Coronary artery (tissue), 2 donors: Measurements from ENCODE around the gene CPN1.

Experiments
- DNase-seq: peaks from one replicate; pipeline ENCODE4 v3.0.0-alpha.2; 2017; ENCODE audit warnings: low spot score
- H3K27ac ChIP-seq, 2 donors: fragments of 200-600 bp; sonication (generic); one replicate each; pipeline ENCODE4 v1.5.1; 2016 to 2019
- H3K4me3 ChIP-seq: fragments of 200-600 bp; sonication (generic); 2 replicates; pipeline ENCODE4 v1.5.1; 2016; ENCODE audit warnings: mild to moderate bottlenecking, moderate library complexity
- TF ChIP-seq, protein P1 (sequence below): fragments of 200-600 bp; sonication (generic); IDR thresholded peaks from one replicate; pipeline ENCODE4 v1.5.1; 2019; ENCODE audit warnings: antibody characterized with exemption

CPN1 gene

DNA sequence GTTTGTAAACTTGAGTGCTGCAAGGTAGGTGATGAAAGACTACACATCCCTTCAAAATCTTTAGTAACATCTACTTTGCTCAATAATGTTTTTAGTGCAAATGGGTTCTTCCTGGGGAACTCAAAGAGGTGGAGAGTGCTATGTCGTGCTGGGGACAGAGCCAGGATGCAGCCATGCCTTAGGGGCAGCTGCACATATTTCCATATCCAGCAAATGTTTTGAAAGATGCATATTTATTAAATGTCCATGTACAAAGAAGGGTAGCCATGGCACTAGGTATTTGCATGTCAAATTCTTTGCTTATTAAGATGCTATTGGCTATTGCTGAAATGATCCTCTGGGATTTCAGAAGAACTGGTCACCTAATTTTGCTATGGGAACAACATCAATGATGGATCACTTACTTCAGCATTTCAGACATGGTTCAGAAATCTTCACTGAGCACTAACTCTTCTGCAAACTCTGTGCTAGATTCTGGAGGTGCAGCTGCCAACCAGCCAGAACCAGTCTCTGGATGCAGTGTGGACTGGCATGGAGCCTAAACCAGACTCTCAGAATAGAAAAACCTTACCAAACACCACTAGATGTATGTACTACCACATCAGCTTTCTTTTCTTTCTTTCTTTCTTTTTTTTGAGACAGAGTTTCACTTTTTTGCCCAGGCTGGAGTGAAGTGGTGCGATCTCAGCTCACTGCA, 40.2 kb downstream of the CPN1 start:
- DNase-seq, result no peak
- TF ChIP-seq, protein P1, sequence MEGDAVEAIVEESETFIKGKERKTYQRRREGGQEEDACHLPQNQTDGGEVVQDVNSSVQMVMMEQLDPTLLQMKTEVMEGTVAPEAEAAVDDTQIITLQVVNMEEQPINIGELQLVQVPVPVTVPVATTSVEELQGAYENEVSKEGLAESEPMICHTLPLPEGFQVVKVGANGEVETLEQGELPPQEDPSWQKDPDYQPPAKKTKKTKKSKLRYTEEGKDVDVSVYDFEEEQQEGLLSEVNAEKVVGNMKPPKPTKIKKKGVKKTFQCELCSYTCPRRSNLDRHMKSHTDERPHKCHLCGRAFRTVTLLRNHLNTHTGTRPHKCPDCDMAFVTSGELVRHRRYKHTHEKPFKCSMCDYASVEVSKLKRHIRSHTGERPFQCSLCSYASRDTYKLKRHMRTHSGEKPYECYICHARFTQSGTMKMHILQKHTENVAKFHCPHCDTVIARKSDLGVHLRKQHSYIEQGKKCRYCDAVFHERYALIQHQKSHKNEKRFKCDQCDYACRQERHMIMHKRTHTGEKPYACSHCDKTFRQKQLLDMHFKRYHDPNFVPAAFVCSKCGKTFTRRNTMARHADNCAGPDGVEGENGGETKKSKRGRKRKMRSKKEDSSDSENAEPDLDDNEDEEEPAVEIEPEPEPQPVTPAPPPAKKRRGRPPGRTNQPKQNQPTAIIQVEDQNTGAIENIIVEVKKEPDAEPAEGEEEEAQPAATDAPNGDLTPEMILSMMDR, result no peak
- Histone ChIP-seq H3K27ac (no peak overlapping the region), H3K4me3 (no peak overlapping the region)

DNA sequence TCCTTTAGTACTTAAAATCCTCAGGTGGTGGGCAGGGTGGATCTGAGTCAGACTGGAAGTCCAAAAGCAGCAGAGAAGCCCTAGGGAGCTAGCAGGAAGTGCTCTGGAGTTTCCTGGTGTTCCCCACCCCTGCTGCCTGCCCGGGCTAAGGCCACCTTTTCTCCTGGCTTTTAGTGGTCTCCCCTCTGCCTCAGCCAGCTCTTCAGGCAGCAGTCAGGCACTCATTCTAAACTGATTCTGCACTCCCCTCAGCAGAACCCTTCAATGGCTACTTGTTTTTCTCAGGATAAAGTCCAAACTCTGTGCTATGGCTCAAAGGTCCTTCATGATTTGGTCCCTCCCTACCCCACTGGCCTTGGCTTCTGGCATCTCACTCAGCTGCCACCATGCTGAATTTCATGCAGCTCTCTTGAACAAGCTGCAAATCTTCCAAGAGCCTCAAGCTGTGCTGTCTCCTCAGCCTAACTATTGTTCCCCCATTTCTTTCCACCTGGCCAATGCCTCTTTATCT, 43.1 kb downstream of the CPN1 start:
- TF ChIP-seq, protein P1, result no peak
- no peak for DNase-seq
- Histone ChIP-seq H3K4me3 (no peak overlapping the region), H3K27ac (no peak overlapping the region)

DNA sequence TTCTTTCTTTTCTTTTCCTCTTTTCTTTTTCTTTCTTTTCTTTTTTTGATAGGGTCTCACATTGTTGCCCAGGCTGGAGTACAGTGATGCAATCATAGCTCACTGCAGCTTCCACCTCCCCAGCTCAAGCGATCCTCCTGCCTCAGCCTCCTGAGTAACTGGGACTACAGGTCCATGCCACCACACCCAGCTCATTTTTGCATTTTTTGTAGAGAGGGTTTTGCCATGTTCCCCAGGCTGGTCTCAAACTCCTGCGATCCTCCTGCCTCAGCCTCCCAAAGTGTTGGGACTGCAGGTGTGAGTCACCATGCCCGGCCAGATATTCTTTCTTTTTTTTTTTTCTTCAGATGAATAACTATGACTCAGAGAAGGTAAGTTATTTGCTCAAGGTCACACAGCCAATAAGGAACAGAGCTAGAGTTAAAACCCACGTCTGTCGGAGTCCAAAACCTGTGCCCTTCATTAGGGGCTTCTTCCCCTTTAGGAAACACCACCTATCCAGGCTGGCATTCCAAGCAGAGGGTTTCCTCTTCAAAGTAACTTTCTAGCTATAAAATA, 43.8 kb downstream of the CPN1 start:
- TF ChIP-seq, protein P1, result no peak
- no peak overlapping the region for H3K27ac ChIP-seq

DNA sequence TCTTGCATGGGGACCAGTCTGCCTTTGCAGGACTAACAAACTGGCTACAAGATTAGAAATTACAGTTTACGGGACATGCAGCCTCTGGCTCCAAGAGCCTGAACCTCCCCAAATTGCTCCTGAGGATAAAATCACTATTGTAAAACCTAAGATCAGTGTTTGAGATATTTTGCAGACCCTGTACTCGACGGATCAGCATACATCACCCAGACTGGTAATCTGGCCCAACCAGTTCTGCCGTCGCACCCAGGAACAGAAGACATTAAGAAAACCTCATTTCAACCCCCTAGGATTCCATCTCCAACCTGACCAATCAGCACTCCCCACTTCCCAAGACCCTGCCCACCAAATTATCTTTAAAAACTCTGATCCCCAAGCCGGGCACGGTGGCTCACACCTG, 44.8 kb downstream of the CPN1 start:
- H3K27ac ChIP-seq, result no peak overlapping the region
- DNase-seq, result no peak
- TF ChIP-seq, protein P1, result no peak
- no peak overlapping the region for H3K4me3 ChIP-seq

More for the DNA sequence above, 43.8 kb downstream of the CPN1 start:
- no peak overlapping the region for H3K4me3 ChIP-seq
- no peak for DNase-seq

DNA sequence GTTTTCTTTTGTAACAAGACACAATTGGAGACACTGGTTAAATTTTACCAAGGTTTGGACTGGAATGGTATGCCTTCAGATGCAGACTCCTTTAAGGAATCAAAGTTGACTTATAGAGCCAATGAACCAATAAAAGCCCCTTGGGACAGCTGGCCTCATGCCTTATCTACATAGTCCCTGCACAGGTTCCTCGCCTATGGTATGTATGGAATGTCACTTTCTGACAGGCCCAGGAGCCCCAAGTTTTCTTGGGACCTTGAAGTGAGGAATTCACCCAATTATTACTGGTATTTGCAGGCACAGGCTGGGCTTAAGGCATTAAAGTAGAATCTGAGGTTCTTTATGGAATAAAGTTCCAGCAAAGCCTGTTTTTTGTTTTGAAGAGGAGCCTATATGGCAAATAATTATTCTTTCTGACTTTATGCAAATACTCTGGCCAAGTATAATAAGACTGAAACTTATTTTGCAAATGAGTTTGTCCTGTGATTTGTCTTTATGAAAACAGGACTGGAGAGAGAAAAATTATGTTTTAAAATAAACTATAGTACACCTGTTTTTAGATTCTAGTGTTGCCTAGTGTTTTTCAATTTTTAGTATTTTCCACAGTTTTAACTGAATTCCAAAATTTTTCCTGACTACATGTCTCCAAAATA, 47.8 kb downstream of the CPN1 start:
- no peak overlapping the region for H3K4me3 ChIP-seq
- TF ChIP-seq, protein P1, result no peak
- no peak for DNase-seq
- no peak overlapping the region for H3K27ac ChIP-seq

DNA sequence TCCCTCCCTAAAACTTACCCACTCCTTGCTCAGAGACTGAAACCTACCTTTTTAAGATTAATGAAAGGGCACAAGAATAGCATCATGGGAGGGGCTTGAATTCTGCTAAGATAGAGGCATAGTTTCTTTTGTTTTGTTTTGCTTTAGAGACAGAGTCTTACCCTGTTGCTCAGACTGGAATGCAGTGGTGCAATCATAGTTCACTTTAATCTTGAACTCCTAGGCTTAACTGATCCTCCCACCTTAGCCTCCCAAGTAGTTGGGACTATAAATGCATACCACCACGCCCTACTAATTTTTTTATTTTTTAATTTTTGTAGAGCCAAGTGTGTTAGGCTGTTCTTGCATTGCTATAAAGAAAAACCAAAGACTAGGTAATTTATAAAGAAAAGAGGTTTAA, 54.3 kb downstream of the CPN1 start:
- TF ChIP-seq, protein P1, result no peak
- H3K4me3 ChIP-seq, result no peak overlapping the region

More for the DNA sequence above, 54.3 kb downstream of the CPN1 start:
- no peak for DNase-seq
- no peak overlapping the region for H3K27ac ChIP-seq
